Stimulated activated CD4-positive, alpha-beta T cell treated with anti-CD3 and anti-CD28 coated beads, Interleukin-12 subunit alpha, Interleukin-12 subunit beta, amount 100 ng/mL, for 24 hours (primary cell): ENCODE measurements around the gene CHRDL1.
"Not testable (repeated sequence)": the region's sequence is repeated elsewhere in the genome, so short reads cannot be mapped to it uniquely, and the experiment has no call there.

ENCODE experiments used
- DNase-seq, 2 experiments: peaks; one replicate each; pipeline ENCODE4 v3.0.0-alpha.2; 2020; ENCODE audit warnings: low read depth in 2 of 2

Gene CHRDL1

DNA sequence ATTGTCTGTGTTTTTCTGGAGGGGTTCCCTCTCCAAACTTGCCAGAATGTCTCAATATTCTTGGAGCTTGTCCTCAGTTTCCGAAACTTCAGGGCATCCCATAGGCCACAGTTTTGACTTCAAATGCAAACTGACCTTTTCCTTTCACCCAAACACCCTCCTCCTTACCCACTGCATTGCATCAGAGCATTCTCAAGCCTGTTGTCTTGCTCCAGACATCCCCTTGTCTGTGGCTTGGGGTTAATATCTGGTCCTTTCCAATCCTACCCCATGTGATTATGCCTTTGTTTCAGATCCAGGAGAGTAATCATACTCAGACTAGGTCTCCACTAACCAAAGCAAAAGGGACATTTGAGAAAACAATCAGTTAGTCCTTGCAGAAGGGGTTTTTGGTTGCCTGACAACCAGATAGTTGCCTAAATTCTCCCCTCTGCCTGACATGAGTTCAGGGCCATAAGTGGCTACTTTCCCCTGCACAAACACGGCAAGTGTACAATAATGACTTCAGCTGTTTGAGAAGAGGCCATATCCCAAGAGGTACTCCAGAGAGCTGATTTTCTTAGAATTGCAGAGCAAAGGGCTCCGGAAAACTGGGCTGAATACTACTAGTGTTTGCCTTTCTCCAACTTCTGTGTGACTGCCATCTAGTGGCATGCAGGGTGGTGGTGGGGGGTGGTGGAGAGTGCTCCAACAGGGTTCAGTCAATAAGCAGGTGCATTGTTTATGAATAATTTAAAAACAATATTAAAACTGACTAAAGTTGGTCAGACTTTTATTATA, 130.2 kb downstream of the CHRDL1 start:
- peak in 1 of 2 experiments; percentile 3 for DNase-seq

DNA sequence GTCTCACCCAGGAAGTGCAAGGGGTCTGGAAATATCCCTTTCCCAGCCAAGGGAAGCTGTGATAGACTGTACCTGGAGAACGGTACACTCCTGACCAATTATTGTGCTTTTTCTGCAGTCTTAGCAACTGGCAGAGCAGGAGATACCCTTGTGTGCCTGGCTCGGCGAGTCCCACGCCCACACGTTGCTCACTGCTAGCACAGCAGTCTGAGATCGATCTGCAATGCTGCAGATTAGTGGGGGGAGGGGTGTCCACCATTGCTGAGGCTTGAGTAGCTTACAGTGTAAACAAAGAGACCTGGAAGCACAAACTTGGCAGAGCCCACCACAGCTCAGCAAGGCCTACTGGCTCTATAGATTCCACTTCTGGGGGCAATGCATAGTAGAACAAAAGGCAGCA, 138.5 kb downstream of the CHRDL1 start:
- no peak for DNase-seq

DNA sequence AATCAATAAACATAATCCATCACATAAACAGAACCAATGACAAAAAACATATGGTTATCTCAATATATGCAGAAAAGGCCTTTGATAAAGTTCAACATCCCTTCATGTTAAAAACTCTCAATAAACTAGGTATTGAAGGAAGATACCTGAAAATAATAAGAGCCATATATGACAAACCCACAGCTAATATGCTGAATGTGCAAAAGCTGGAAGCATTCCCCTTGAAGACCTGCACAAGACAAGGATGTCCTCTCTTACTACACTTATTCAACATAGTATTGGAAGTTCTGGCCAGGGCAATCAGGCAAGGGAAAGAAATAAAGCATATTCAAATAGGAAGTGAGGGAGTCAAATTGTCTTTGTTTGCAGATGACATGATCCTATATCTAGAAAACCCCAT, 141.3 kb downstream of the CHRDL1 start:
- not testable (repeated sequence) for DNase-seq

DNA sequence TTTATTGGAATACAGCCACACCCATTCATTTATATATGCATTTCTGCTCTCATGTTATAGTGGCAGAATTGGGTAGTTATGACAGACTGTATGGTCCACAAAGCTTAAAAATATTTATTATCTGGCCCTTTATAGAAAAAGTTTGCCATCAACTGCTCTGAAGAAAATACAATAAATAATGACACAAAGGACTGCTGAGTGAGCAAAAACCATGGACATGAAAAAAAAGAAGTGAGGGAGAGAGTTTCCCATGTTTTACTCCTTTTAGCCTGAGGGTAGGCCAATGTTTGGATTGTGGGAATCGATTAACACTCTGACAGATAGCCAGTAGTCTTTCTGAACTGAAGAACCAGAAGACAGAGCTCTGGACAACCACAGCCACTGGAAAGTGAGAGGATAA, 149.2 kb downstream of the CHRDL1 start:
- no peak for DNase-seq
